NOMO-1 treated with DMSO at 0.1 percent for 48 hours (cell line): ENCODE measurements around the gene HMGXB3.

Experiments
- DNase-seq: peaks from one replicate; lab custom pipeline; 2025; ENCODE audit not compliant: unreplicated experiment; lab: John Stamatoyannopoulos, UW

HMGXB3 gene

GRCh38 chr5:150067405-150067960, 66.9 kb downstream of the HMGXB3 start:
- DNase-seq = peak; percentile 30

DNA sequence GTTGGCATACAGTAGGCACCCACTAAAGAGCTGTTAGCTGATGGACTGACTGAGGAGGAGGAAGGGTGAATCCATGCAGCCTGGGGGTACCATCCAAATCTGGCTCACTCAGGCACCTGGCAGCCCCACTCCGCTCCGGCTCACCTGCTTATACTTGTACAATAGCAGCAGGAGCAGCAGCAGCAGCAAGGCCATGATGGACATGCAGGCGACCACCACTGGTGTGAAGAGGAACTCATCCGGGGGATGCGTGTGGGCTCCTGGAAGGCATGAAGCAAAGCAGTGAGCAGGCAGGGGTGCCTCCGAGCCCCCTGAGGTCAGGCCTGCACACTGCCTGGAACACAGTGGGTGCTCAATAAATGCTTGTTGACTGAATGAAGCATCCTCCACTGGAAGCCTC, 67.5 kb downstream of the HMGXB3 start:
- no peak for DNase-seq

GRCh38 chr5:150068472-150068871, 67.9 kb downstream of the HMGXB3 start:
- no peak for DNase-seq

DNA sequence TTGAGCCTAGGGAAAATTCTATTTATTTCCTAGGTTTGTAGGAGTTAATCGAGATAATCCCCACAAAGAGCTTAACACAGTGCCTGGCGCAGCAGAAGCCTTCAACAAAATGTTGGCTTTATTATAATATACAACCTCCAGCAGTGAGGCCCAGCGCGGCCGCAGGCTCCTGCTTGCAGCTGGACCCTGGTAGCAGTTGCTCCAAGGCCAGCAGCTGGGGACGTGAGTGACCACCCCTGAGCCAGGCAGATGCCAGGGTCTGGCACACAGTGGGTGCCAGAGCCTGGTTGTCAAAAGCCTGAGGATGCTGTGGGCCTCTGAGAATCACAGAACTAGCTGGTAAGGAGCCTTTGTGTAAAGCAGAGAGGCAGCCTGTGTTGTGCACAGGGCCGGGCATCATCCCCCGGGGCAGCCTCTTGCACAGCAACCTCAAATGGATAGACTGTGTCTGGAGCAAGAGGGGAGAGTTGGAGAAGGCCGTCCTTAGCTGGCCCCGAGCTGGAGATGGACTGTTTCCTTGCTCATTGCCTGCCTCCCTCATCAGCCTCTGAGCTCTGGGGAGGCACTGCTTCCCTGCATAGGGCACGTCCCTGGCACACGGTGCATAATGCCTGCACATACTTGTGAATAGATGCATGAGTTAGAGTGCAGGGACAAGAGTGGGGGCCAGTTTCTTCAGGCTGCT, 68.6 kb downstream of the HMGXB3 start:
- DNase-seq = no peak

DNA sequence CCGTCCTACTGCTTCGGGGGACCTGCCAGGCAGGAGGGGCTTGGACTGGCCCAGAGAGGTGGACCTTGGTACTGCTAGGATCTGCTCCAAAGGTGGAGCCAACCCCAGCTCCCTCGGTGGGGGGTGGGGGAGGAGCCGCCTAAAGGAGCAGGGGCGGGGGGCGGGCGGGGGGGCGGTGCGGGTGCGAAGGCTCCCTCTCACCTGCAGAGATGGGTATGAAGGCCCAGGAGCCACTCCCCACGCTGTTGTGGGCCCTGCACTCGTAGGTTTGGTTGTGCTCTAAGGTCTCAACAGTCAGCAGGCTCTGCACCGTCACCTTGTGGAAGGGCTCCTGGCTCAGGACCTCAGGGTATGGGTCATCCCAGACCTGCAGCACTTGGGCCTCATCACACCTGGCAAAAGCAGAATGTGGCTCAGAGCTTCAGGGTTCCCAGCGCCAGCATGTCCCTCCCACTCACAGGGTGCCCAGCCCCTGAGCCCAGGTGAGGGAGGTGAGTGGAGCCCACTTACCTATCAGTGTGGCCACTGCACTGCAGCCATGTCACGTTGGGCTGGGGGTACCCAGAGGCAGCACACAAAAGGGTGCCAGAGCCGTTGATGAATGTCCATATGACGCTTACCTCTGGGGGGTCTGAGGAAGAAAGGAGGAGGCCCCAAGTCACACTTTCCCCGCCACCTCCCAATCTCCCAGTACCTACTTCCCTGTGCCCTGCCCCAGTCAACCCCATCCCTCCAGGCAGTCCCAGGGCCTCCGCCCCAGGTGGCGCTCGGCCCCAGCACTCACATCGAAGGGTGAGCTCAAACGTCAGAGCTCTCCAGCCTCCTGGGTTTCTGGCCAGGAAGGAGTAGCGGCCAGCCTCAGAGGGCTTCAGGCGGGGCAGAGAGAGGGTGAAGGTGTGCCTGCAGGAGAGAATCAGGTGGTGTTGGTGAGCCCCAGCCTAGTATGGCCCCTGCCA, 69.4 kb downstream of the HMGXB3 start:
- DNase-seq = no peak

GRCh38 chr5:150070821-150071220, 70.3 kb downstream of the HMGXB3 start:
- no peak for DNase-seq

- no peak for DNase-seq
These were observed 72.6 kb downstream of the HMGXB3 start for GRCh38 chr5:150073086-150073625.

DNA sequence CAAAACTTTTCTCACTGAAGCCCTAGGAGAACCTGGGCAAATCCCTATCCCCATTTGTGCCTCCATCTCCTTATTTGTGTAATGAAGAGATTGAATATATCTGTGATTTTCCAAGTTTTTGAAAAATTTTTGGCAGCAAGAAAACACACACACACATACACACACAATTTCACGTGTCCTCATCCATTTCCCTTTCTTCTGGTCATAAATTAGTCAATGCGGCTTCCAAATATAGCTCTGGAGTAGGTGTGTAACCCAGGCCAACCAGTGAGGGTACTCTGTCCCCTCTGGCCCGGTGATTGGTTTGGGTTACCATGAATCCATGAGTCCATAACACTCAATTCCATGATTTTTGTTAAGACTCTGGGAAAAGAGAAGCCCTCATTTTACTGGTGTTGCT, 73.1 kb downstream of the HMGXB3 start:
- DNase-seq = no peak

- no peak for DNase-seq
These were observed 74.7 kb downstream of the HMGXB3 start for GRCh38 chr5:150075233-150075632.

DNA sequence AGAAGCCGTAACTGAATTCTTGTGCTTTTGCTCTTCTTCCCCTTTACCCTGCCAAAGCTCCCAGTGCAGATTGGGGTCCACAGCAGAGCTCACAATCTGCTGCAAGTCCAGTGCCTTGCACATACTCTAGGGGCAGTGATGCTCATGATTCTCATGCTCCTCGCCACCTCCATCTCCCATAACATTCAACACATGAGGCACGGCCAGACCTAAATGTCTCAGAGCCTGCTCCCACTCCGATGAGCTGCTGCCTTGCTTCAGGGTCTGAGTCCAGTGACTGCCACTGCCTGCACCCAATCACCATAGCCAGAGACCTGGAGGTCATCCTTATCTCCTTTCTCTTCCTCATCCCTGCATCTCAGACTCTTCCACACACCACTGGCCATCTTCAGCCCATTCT, 75.3 kb downstream of the HMGXB3 start:
- DNase-seq = no peak

DNA sequence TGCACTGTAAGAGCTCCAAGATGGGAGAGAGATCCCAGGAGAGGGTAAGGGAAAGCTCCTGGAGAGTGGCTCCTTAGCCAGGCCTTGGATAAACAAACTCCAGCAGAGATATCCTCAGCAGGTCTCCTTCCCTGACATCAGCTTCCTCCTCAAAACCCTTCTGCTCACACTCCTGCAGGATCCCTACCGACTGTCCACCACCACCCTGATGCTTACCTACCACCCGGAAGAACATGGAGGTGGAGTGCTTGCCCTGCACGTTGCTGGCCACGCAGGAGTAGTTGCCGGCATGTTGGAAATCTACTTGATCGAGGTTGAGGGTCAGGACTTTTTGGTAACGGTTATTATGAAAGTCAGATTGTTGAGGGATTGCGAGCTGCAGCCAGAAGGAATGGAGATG, 76.5 kb downstream of the HMGXB3 start:
- DNase-seq = no peak

DNA sequence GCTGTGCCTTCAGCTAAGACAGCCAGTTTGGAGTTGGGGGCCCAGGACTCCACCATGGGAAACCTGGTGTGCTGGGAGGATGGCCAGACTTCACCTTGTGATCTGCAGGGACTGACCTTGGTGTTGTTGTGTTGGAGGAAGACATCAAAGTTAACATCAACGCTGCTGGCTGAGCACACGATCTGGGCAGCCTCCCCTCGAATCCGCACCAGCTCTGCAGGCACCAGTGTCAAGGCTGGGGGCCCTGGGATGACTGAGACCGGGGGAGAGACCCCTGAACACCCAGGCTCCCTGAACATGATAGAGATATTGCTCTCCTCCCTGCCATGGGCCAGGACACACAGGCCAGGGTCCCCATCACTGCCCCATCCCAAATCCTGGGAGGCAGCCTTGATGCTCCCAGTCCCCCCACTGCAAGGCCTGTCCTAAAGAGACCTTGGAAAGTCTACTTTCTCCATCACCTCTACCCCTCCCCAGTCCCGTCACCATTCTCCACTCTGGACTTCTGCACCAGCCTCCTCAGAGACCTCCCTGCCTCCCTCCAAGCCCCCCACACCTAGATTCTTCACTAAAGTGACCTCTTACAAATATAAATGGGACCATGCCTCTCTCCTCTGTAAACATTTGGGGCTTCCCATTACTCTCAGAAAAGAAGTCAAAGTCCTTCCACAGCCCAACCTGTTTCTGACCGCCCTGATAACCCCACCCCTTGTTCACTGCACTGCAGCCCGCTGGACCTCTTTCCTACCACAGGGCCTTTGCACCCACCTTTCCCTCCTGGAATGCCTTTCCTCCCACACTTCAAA, 77.7 kb downstream of the HMGXB3 start:
- DNase-seq = no peak

DNA sequence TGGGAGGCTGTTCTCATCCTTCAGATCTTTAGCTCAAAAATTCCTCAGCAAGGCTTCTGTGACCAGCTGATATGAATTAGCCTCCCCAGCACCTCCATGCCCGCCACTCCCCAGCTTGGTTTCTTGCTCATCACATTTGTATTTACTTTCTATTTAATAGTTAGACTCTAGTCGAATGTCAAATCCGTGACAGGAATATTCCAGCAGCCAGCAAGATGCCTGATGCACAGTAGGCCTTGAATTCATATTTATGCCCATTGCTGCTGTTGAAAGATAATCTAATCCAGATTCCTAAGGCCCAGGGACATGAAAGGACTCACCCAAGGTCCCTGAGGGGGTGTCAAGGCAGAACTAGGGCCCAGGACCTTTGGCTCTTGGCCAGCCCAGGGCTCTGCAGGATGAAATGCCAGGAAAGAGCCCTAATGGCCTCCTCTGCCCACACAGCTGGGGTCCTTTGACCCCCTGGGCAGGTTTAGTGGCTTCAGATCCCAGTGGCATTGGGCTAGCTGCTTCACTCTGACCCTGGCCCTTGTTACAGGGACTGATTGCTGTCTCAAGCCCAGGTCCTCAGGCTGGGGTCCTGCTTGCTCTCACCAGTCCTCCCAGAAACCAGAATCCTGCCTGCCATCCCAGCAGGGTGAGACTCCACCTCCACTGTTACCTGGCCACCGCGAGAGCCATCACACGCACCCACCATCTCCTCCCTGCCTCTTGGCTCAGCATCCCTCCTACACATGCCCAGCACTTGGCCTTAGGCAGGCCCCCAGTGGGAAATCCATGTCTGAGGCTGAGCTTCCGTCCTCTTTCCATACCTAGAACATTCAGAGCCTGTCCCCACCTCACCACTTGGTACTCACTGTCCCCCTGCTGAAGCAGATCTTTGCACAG, 78.5 kb downstream of the HMGXB3 start:
- DNase-seq = no peak

- DNase-seq = no peak
These were observed 79.4 kb downstream of the HMGXB3 start for GRCh38 chr5:150079909-150080461.

GRCh38 chr5:150080696-150081435, 80.3 kb downstream of the HMGXB3 start:
- DNase-seq = no peak

- DNase-seq = peak; percentile 87
These were observed 81.2 kb downstream of the HMGXB3 start for GRCh38 chr5:150081541-150082283.

DNA sequence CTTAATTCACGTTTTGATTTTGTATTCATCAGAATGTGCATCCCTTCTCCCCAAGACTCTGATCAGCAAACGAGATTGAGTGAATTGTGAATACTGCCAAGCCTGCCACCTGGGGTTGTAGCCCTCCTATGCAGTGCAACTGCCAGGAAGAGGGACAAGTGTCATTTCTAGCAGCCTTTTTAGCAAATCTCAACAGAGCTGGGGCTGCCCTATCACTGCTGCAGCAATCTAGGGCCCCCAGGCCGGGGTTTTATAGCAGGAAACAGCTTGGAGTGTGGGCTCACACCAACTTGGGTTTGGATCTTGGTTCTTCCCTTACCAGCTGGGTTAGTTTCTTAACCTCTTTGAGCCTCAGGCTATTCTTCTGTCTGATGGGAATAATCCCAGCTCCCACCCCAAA, 81.8 kb downstream of the HMGXB3 start:
- peak; percentile 16 for DNase-seq

DNA sequence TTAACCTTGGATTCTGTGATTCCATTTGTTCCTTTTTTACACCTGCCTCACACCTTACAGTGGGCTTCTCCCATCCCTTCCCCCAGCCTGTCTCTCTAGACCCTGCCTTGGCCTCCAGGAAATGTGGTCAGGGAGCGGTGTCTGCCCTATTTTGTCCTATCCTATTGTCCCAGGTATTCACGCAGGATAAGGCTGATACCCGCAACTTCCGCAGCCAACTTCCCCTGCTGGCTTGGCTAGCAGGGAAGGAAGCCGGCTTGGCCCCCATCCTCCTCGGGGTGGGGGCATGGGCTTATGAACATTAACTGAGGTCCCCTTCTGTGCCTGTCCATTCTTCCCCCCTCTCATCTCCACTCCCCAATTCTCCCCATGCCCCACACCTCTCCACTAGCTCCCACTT, 82.3 kb downstream of the HMGXB3 start:
- DNase-seq = no peak
